MM.1S (cell line): ENCODE measurements around the gene C12orf42.

Experiments used
- DNase-seq: peaks from one replicate; pipeline ENCODE4 v3.0.0-alpha.2; 2015
- H2AFZ ChIP-seq: fragments of 300-600 bp; sonication (generic); 2 replicates; pipeline ENCODE4 v1.6.0; 2016; ENCODE audit warnings: antibody characterized with exemption, low read length
- H3F3A ChIP-seq: fragments of 300-600 bp; sonication (generic); 2 replicates; pipeline ENCODE4 v1.6.1; 2016; ENCODE audit warnings: mild to moderate bottlenecking, antibody characterized with exemption, low read length, moderate library complexity, mixed read lengths; ENCODE audit not compliant: insufficient read depth
- H3K27ac ChIP-seq: fragments of 300-600 bp; sonication (generic); 2 replicates; pipeline ENCODE4 v1.5.1; 2016; ENCODE audit warnings: mild to moderate bottlenecking, low read length
- H3K27me3 ChIP-seq: fragments of 300-600 bp; sonication (generic); replicated peaks from 2 replicates; pipeline ENCODE4 v1.6.0; 2016; ENCODE audit warnings: low read length; ENCODE audit not compliant: insufficient read depth
- H3K36me3 ChIP-seq: fragments of 300-600 bp; sonication (generic); replicated peaks from 2 replicates; pipeline ENCODE4 v1.6.1; 2016; ENCODE audit warnings: mild to moderate bottlenecking, low read length, mixed read lengths; ENCODE audit not compliant: insufficient read depth
- H3K4me1 ChIP-seq: fragments of 300-600 bp; sonication (generic); 2 replicates; pipeline ENCODE4 v1.6.1; 2016; ENCODE audit warnings: low read length, mixed read lengths
- H3K4me2 ChIP-seq: fragments of 300-600 bp; sonication (generic); 2 replicates; pipeline ENCODE4 v1.6.0; 2016; ENCODE audit warnings: low read depth, low read length
- H3K4me3 ChIP-seq: fragments of 300-600 bp; sonication (generic); 2 replicates; pipeline ENCODE4 v1.5.1; 2016; ENCODE audit warnings: low read length, mixed read lengths
- H3K79me2 ChIP-seq: fragments of 300-600 bp; sonication (generic); 2 replicates; pipeline ENCODE4 v1.6.1; 2016; ENCODE audit warnings: mixed run types, low read length, mixed read lengths
- H3K9ac ChIP-seq: fragments of 300-600 bp; sonication (generic); 2 replicates; pipeline ENCODE4 v1.6.1; 2016; ENCODE audit warnings: low read length, mixed read lengths
- H3K9me2 ChIP-seq: fragments of 300-600 bp; sonication (generic); replicated peaks from 2 replicates; pipeline ENCODE4 v1.6.1; 2016; ENCODE audit warnings: mild to moderate bottlenecking, low read length, mixed read lengths; ENCODE audit not compliant: insufficient read depth
- H3K9me3 ChIP-seq: fragments of 300-600 bp; sonication (generic); replicated peaks from 2 replicates; pipeline ENCODE4 v1.6.1; 2016; ENCODE audit warnings: mild to moderate bottlenecking, low read length, mixed read lengths; ENCODE audit not compliant: insufficient read depth
- H4K20me1 ChIP-seq: fragments of 300-600 bp; sonication (generic); 2 replicates; pipeline ENCODE4 v1.6.1; 2016; ENCODE audit warnings: mild to moderate bottlenecking, low read length, moderate library complexity, mixed read lengths; ENCODE audit not compliant: insufficient read depth
- EZH2 ChIP-seq: fragments of 300-600 bp; sonication (generic); optimal IDR thresholded peaks from 2 replicates; pipeline ENCODE3; 2017; ENCODE audit warnings: low read depth, mild to moderate bottlenecking, antibody characterized with exemption, low read length, mixed read lengths
- EZH2phosphoT487 ChIP-seq: fragments of 300-600 bp; sonication (generic); IDR thresholded peaks from 2 replicates; pipeline ENCODE4 v1.6.1; 2018; ENCODE audit warnings: antibody characterized with exemption, low read length
- TF ChIP-seq, protein P1 (sequence below): fragments of 300-600 bp; sonication (generic); IDR thresholded peaks from 2 replicates; pipeline ENCODE4 v1.5.1; 2016; ENCODE audit warnings: antibody characterized with exemption, low read length, mixed read lengths

Gene C12orf42

DNA sequence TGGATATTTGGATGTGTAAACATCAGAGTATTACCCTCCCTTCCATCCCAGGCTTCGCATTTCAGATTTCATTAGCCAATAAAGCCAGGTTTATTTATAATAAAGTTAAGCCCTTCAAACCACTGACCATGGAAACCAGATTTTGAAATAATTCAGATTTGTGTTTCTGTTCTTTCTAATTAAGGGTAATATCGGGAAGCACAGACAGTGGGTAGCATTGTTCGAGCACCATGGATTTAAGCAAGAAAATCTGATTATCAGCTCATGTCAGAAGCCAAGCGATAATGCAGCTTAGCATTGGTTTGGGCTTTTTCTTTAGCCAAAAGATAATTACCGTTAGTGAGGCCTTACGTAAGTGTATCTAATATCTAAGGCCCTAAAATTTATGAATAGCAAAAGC lies 116.1 kb downstream of the C12orf42 start:
- Histone ChIP-seq H3K4me3 (no peak overlapping the region), H3K4me1 (no peaks in the 10 kb centered on the region), H3K9me3 (no peaks in the 10 kb centered on the region), H3K9me2 (no peaks in the 10 kb centered on the region; the same call in 1 of the 2 replicates), H2AFZ (no peak overlapping the region), H3K4me2 (no peak overlapping the region), H3K36me3 (no peaks in the 10 kb centered on the region), H3F3A (no peaks in the 10 kb centered on the region), H3K9ac (no peak overlapping the region), H3K79me2 (no peaks in the 10 kb centered on the region), H3K27me3 (no peaks in the 10 kb centered on the region), H4K20me1 (no peaks in the 10 kb centered on the region), H3K27ac (no peak overlapping the region)
- no peak for DNase-seq
- TF ChIP-seq EZH2phosphoT487 (no peak), EZH2 (no peak)
- TF ChIP-seq, protein P1, sequence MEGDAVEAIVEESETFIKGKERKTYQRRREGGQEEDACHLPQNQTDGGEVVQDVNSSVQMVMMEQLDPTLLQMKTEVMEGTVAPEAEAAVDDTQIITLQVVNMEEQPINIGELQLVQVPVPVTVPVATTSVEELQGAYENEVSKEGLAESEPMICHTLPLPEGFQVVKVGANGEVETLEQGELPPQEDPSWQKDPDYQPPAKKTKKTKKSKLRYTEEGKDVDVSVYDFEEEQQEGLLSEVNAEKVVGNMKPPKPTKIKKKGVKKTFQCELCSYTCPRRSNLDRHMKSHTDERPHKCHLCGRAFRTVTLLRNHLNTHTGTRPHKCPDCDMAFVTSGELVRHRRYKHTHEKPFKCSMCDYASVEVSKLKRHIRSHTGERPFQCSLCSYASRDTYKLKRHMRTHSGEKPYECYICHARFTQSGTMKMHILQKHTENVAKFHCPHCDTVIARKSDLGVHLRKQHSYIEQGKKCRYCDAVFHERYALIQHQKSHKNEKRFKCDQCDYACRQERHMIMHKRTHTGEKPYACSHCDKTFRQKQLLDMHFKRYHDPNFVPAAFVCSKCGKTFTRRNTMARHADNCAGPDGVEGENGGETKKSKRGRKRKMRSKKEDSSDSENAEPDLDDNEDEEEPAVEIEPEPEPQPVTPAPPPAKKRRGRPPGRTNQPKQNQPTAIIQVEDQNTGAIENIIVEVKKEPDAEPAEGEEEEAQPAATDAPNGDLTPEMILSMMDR, result no peak

DNA sequence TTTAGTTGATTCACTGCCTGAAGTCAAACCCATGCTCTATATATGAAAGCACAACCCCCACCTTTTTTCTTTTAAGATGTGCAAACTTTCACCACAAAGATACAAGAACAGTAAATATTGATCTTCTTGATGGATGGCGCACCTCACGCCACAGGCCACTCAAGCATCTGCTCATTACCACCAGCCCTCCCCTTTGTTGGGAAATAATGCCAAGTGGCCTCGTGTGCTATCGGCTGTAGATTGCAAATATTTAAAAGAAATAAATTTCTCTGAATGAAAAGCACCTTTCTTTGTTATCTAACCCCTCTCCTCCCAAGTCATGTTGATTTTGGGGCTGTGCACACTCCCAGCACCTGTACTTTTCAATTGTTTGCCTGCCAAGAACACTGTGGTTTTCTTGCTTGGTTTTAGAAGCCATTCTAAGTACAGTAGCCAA lies 122.7 kb downstream of the C12orf42 start:
- Histone ChIP-seq H3K79me2 (no peaks in the 10 kb centered on the region), H3F3A (no peaks in the 10 kb centered on the region), H3K4me2 (no peak overlapping the region), H3K9ac (no peak overlapping the region), H2AFZ (no peak overlapping the region), H3K9me3 (no peaks in the 10 kb centered on the region), H3K9me2 (no peaks in the 10 kb centered on the region; the same call in 1 of the 2 replicates), H3K36me3 (no peaks in the 10 kb centered on the region), H3K27ac (no peak overlapping the region), H3K27me3 (no peaks in the 10 kb centered on the region), H4K20me1 (no peaks in the 10 kb centered on the region), H3K4me1 (no peaks in the 10 kb centered on the region), H3K4me3 (no peak overlapping the region)
- TF ChIP-seq EZH2phosphoT487, result no peak
- DNase-seq, result no peak

DNA sequence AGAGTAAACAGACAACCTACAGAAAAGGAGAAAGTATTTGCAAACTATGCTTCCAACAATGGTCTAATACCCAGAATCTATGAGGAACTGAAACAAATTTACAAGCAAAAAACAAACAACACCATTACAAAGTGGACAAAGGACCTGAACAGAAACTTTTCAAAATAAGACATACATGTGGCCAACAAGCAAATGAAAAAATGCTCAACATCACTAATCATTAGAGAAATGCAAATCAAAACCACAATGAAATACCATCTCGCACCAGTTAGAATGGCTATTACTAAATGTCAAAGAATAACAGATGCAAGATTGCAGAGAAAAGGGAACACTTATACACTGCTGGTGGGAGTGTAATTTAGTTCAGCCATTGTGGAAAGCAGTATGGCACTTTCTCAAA lies 125.8 kb downstream of the C12orf42 start:
- no peaks in the 10 kb centered on the region for H3K79me2 ChIP-seq
- TF ChIP-seq, protein P1, result no peak
- TF ChIP-seq EZH2phosphoT487 (no peak), EZH2 (no peak)
- H3K4me2 ChIP-seq, result no peak overlapping the region
- H4K20me1 ChIP-seq, result no peaks in the 10 kb centered on the region
- no peak overlapping the region for H3K27ac ChIP-seq
- no peaks in the 10 kb centered on the region for H3K4me1 ChIP-seq
- H3K27me3 ChIP-seq, result no peaks in the 10 kb centered on the region
- no peaks in the 10 kb centered on the region for H3K36me3 ChIP-seq
- no peak overlapping the region for H2AFZ ChIP-seq
- no peak overlapping the region for H3K9ac ChIP-seq
- no peaks in the 10 kb centered on the region for H3K9me2 ChIP-seq
- no peak overlapping the region for H3K4me3 ChIP-seq
- DNase-seq, result peak; percentile 21
- H3K9me3 ChIP-seq, result no peaks in the 10 kb centered on the region
- H3F3A ChIP-seq, result no peaks in the 10 kb centered on the region

DNA sequence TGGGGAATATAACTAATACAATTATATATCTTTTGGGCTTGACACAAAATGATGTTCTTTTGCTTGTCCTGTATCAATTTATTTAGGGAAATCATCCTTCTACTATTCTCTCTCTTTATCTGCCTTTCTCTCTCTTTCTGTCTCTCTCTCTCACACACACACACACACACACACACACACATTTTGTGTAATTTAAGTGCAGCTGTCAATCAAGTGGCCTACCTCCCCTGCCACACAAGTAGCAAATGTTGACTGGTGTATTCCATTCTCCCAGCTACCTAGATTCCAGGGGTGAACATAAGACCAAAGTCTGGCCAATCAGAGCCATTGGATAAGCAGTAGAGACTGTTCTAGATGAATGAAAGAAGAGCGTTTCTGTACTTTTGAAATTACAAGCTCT lies 127.6 kb downstream of the C12orf42 start:
- TF ChIP-seq EZH2 (no peak), EZH2phosphoT487 (no peak)
- TF ChIP-seq, protein P1, result no peak
- H3K4me3 ChIP-seq, result no peak overlapping the region

More for the DNA sequence above, 127.6 kb downstream of the C12orf42 start:
- Histone ChIP-seq H4K20me1 (no peaks in the 10 kb centered on the region), H2AFZ (no peak overlapping the region), H3K9ac (no peak overlapping the region), H3K27me3 (no peaks in the 10 kb centered on the region), H3K4me1 (no peaks in the 10 kb centered on the region), H3K9me3 (no peaks in the 10 kb centered on the region), H3F3A (no peaks in the 10 kb centered on the region), H3K27ac (no peak overlapping the region), H3K36me3 (no peaks in the 10 kb centered on the region), H3K79me2 (no peaks in the 10 kb centered on the region), H3K4me2 (no peak overlapping the region), H3K9me2 (no peaks in the 10 kb centered on the region)
- no peak for DNase-seq
